Measurements from ENCODE around the gene DRD3. TPM values are rescaled to one million over a fixed set of nuclear protein-coding genes. Genes with fewer than 3 reads are reported as not detected.

DRD3 gene
- total RNA-seq, 1 donor from 2014 or later: not detected

GRCh38 chr3:114216186-114216970 lies 37.5 kb upstream of the DRD3 start:
- DNase-seq (ENCODE audit: low read depth, low spot score): no peak

DNA sequence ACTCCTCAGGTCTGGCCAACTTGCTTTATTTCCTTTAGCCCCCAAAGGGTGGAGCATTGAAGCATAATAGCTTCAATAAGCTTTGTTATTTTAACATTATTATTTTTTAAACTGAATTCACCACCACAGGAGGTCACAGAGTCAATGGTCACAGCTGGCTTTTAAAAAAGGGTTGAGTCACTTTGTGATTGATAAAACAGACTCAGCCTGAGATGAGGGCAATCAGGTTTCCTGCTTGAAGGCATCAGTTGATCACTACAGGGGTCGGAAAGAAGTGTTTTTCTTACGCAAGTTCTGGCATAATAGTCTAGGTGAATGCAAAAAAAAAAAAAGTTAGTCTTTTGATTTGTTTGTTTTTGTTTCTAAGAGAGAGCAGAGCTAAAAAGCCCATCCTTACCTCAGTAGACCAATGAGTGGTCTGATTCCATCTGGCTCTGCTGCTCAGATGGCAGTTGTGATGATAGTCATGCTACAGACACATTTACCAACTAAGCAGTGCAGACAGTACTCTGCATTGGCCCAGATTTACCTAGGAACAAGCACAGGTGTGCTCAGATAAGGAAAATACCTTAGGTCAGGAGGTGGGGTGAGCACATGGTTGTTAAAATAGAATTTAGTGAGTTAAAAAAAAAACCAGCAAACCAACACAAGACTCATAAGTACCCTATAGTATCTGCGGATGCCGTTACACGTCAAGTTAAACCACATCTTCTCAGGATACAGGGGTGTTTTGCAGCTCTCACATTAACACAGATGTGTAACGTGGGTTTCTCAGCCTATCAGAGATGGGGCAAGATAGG lies 35.9 kb upstream of the DRD3 start:
- no peak for DNase-seq (ENCODE audit: low read depth, low spot score)
- H3K9me3 Mint-ChIP-seq: no peaks in the 10 kb centered on the region
- no peaks in the 10 kb centered on the region for H3K4me1 Mint-ChIP-seq
- no peak for TF ChIP-seq CTCF (conservative IDR thresholded peaks at IDR 0.05)
- H3K27ac Mint-ChIP-seq (ENCODE audit: unreplicated experiment): no peak overlapping the region
- no peaks in the 10 kb centered on the region for H3K36me3 Mint-ChIP-seq (ENCODE audit: low read depth)
- peaks cover 2% of the 10 kb centered on the region for H3K27me3 Mint-ChIP-seq (ENCODE audit: low read depth)
- H3K4me3 Mint-ChIP-seq: no peak overlapping the region

More at GRCh38 chr3:114216186-114216970, 37.5 kb upstream of the DRD3 start:
- no peak overlapping the region for H3K27ac Mint-ChIP-seq (ENCODE audit: unreplicated experiment)
- H3K4me1 Mint-ChIP-seq: no peaks in the 10 kb centered on the region
- TF ChIP-seq CTCF (conservative IDR thresholded peaks at IDR 0.05): no peak
- peaks cover 2% of the 10 kb centered on the region for H3K27me3 Mint-ChIP-seq (ENCODE audit: low read depth)
- H3K9me3 Mint-ChIP-seq: no peaks in the 10 kb centered on the region
- no peak overlapping the region for H3K4me3 Mint-ChIP-seq
- no peaks in the 10 kb centered on the region for H3K36me3 Mint-ChIP-seq (ENCODE audit: low read depth)

DNA sequence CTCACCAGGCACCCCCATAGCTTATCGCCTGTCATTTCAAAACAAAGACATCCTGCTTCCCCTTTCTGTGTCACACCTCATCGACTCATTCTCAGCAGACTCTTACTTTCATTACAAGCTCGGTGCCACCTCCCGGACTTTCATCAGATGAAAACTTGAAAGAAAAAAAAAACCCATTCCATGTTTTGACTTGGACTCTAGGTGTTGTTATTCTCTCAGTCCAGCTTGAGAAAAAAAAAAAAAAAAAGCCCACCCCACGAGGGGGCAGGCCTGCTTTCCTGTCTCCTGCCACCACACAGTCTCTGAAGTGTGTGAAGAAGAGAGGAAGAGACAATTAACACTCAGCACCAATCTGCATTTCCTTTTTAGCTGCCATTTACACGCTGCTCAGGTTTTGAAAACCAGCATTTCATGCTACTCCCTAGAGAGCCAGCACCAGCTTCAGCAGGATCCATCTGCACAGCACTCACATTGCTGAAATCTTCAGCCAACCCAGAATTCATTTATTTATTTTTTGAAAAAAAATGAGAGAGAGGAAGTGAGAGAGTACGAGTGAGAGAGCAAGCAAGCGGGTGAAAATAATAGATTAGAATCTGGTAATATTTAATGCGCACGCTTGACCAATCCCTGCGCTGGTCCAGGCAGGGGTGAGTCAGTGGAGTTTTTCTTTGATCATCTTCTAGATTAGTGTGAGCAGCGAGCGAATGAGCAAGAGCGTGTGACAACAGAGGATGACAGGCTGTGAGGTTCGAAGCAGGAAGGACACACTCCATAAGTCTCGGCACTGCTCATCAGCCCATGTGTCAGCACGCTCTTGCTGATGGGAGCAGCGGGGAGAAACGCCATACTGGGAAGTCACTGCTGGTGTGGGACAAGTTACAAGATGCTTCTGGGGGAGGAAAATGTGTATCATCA lies 35.0 kb upstream of the DRD3 start:
- H3K27me3 Mint-ChIP-seq (ENCODE audit: low read depth): peaks cover 2% of the 10 kb centered on the region
- no peaks in the 10 kb centered on the region for H3K4me1 Mint-ChIP-seq
- no peak for TF ChIP-seq CTCF (conservative IDR thresholded peaks at IDR 0.05)
- no peak overlapping the region for H3K27ac Mint-ChIP-seq (ENCODE audit: unreplicated experiment)
- H3K9me3 Mint-ChIP-seq: no peaks in the 10 kb centered on the region
- H3K4me3 Mint-ChIP-seq: no peak overlapping the region
- no peak for DNase-seq (ENCODE audit: low read depth, low spot score)
- no peaks in the 10 kb centered on the region for H3K36me3 Mint-ChIP-seq (ENCODE audit: low read depth)

GRCh38 chr3:114213292-114213626 lies 34.4 kb upstream of the DRD3 start:
- Mint-ChIP-seq H3K4me3 (no peak overlapping the region), H3K27ac (ENCODE audit: unreplicated experiment) (no peak overlapping the region), H3K36me3 (ENCODE audit: low read depth) (no peaks in the 10 kb centered on the region), H3K9me3 (no peaks in the 10 kb centered on the region), H3K27me3 (ENCODE audit: low read depth) (peaks cover 2% of the 10 kb centered on the region), H3K4me1 (no peaks in the 10 kb centered on the region)
- no peak for TF ChIP-seq CTCF (conservative IDR thresholded peaks at IDR 0.05)
- DNase-seq (ENCODE audit: low read depth, low spot score): no peak

- DNase-seq (ENCODE audit: low read depth, low spot score): no peak
- Mint-ChIP-seq H3K4me3 (no peak overlapping the region), H3K9me3 (no peaks in the 10 kb centered on the region), H3K27me3 (ENCODE audit: low read depth) (peaks cover 2% of the 10 kb centered on the region), H3K36me3 (ENCODE audit: low read depth) (no peaks in the 10 kb centered on the region), H3K4me1 (no peaks in the 10 kb centered on the region), H3K27ac (ENCODE audit: unreplicated experiment) (no peak overlapping the region)
- no peak for TF ChIP-seq CTCF (conservative IDR thresholded peaks at IDR 0.05)
Observed at GRCh38 chr3:114212646-114213045, 33.8 kb upstream of the DRD3 start.

All from neural crest cell (in vitro differentiated cells).